NCI-H1105 treated with DMSO at 0.1 percent for 48 hours (cell line): Measurements from ENCODE around the gene CLEC12A.
A peak's percentile ranks its signal among the peaks of the same experiment; 100 is the strongest.
"Not testable (repeated sequence)": the region's sequence is repeated elsewhere in the genome, so short reads cannot be mapped to it uniquely, and the experiment has no call there.

Experiments used
- DNase-seq: peaks from one replicate; lab custom pipeline; 2025; lab: John Stamatoyannopoulos, UW

Gene CLEC12A

DNA sequence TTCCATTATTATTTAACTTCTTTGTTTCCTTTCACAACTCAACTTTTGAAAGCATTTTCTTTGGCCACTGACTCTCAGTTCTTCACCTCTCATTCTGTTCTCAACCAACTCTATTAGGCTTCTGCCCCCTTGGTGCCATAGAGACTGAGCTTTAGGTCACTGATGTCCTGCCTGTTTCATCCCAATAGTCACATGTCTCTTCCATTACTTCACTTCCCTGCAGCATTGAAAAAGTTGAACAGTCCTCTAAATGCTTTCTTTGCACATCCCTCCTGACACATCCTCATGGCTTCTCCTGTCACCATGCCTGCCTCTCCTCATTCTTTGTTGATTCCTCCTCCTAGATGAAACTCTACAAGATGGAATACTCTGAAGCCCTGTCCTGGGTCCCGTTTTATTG, 2.7 kb downstream of the CLEC12A start:
- DNase-seq = no peak

DNA sequence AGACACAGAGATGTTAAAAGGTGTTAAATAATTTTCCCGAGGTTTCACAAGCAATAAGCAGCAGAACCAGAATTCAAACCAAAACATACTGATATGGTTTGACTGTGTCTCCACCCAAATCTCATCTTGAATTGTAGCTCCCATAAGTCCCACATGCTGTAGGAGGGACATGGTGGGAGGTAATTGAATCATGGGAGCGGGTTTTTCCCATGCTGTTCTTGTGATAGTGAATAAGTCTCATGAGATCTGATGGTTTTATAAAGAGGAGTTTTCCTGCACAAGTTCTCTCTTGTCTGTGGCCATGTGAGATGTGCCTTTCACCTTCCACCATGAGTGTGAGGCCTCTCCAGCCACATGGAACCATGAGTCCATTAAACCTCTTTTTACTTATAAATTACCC, 3.5 kb downstream of the CLEC12A start:
- not testable (repeated sequence) for DNase-seq

DNA sequence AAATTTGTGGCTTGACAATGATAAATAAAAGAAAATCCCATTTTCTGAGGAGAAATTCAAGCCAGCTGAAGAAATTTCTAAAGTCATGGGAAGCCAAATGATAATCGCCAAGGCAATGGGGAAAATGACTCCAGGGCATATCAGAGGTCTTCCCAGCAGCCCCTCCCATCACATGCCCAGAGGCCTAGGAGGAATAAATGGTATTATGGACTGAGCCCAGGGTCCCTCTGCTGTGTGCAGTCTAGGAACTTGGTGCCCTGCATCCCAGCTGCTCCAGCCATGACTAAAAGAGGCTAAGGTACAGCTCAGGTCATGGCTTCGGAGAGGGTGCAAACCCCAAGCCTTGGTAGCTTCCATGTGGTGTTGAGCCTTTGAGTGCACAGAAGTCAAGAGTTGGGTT, 4.4 kb downstream of the CLEC12A start:
- DNase-seq = no peak

DNA sequence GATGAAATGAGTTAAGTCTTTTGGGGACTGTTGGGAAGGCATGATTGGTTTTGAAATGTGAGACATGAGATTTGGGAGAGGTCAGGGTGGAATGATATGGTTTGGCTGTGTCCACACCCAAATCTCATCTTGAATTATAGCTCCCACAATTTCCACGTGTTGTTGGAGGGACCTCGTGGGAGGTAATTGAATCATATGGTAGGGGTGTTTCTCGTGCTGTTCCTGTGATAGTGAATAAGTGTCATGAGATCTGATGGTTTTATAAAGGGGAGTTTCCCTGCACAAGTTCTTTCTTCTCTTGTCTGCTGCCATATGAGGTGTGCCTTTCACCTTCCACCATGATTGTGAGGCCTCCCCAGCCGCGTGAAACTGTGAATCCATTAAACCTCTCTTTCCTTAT, 5.4 kb downstream of the CLEC12A start:
- not testable (repeated sequence) for DNase-seq

DNA sequence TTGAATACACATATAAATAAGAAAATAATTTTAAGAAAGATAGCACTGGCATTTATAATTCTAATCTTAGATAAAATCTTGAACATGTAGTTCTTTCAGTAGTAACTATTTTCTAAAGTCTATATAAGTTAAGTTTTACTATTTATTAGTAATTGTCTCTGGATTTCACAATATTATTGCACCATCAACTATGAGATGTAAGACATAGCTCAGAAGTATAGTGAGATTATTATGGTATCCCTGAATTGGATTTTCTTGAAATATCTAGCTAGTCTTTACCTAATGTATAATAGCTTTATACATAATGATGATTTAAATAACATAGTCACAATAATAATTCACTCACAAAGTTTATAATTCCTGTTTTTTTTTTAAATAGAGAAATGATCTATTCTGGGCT, 6.7 kb downstream of the CLEC12A start:
- no peak for DNase-seq

DNA sequence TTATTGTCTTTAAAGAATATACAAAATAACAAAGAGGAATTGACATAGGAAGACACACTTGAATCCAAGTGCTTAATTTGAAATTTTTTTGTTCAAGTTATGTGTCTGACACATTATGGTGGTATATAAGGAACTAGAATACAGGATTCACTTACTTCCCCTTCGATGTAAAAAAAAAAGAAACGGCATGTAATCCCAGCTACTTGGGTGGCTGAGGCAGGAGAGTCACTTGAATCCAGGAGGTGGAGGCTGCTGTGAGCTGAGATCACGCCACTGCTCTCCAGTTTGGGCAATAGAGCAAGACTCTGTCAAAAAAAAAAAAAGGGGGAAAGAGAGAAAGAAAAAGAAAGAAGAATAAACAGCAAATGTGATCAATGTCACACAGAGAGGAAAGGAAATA, 8.9 kb downstream of the CLEC12A start:
- DNase-seq = no peak

DNA sequence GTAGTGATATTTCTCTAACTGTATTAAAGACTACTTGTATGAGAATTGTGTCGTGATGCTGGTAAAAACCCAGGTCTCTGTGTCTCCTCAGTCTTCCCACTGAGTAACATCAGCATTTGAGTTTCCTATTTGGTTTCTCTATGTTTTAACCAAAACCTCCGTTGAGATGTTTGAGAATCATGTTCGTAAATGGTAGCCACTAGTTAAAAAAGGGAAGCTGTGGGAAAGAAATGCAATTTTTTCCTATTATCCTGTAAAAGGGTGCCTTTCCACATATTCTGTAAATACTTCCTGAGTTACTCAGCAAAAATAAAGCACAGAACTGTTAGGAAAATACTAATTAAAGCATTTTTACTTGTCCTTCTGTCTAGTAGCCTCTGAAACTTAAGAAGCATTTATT, 20.7 kb downstream of the CLEC12A start:
- DNase-seq = no peak

DNA sequence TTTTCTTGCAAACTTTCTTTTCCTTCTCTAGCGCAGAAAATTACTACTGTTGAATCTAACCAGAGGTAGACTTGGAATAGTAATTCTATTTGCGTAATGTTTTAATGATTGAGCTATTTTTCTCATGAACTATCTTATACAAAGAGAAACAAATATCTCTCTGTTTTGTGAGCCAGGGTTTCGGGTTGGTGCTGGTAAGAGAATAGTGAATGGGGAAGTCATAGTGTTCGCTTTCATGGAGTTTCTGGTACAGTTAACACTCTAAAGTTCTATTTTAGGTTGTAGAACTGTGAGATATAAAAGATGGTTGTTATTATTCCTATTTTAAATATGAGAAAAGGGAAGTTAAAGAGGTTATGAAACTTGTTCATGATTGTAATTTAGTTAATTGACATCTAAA, 21.1 kb downstream of the CLEC12A start:
- no peak for DNase-seq

DNA sequence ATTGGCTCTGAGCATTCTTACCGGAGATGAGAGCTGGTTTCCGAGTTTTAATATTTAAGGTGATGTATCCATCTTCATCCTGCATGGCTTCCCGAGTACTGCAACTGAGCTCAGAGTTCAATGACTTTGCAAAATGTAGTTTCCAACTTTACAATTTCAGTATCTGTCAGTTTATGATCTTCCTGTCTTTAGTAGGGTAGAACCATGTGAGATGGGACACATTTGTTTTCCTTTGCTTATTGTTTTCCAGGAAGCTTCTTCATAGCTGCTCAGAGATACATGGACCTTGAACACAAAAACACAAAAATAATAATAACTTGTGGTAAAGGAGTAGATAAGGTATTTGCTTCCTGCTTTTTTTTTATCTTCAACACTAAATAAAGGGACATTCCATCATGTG, 27.8 kb downstream of the CLEC12A start, which contains the start of gene CLEC1B:
CLEC1B (minus strand) TSS at position 106 of the 400 bp plus-strand sequence; CDS start at position 85, 21 bp downstream.
- DNase-seq = no peak

DNA sequence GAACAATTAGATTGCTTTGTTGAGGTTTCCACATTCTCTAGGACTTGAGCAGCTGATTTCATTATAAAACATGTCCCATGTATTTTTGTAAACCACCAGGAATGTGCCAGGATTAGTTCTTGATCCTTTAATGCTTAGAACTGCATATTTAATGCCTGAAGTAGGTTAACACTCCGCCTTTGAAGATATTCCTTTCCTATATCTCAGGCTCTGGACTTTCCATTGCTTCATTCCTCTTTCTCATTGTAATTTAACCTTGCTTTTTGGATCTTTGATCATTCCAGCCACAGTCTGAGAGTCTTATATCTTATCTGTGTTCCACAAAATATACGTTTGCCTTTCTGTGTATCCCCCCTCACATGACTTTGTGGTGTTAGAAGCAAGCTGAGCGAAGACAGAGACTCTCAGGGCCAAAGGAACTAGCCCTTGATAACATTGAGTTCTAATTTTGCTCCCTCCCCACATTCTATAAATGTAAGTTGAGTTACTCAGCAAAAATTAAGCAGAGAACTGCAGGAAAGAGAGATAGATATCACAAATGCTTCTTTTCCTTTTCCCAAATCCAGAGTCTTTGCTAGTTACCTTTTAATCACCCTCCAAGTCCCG, 30.1 kb downstream of the CLEC12A start:
- DNase-seq = no peak

DNA sequence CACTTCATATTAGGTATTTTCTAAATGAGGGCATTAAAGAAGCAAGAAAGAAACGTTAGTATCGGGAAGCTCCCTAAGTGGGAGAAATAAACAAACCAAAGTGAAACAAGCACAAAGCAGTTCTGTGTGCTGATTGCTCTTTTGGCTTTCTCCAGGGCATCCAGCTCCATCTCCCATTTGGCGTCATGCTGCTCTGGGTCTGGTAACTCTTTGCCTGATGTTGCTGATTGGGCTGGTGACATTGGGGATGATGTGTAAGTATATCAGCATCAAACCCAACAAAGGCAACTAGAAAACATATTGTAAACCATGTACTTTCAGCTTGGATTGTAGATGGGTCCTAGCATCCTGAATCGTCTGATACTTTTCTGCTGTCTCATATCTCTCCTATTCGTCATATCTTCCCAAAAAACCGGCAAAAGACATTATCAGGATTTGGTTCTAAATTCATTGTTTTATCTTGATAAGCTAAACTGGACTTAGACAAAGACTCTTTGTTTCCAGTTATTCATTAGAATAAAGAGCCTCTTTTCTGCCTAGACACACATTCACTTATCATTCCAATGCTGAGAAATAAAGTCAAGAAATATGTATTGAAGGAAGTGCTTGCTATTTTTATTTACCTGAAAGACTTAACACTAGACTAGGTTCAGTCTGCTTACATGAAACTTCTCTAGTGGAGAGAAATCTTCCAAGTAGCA, 41.6 kb downstream of the CLEC12A start:
- no peak for DNase-seq

DNA sequence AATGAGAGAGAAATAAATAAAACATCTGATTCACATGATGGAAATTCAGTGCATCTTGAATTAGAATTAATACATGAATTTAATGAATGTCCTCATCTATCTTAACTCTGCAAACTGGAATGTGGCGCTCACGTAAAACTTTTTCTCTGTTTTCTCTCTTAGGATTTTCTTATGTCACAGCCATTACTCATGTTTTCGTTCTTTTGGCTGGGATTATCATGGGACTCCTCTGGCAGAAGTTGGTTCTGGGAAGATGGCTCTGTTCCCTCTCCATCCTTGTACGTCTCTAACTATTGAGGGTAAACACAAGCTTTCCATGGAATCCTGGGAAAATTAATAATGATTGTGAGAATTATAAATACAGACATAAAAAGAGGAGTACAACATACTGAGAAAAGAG, 44.2 kb downstream of the CLEC12A start:
- no peak for DNase-seq

DNA sequence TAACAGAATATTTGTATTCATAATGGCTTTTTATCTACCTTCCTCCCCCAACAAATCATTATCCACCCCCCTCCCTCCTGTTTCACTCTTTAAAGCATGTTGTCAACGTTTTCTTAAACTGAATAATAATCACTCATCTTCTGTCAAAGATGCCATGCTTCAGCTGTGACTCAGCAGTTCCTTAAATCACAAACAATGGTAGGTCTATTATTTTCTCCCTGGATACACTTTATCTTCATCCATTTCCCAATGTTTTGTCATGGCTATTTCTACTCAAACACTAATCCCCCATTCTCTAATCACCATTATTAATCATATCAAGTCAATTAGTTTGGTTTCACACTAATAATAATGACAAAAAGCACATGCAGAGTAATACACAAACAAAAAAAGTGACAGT, 45.7 kb downstream of the CLEC12A start:
- DNase-seq = no peak

DNA sequence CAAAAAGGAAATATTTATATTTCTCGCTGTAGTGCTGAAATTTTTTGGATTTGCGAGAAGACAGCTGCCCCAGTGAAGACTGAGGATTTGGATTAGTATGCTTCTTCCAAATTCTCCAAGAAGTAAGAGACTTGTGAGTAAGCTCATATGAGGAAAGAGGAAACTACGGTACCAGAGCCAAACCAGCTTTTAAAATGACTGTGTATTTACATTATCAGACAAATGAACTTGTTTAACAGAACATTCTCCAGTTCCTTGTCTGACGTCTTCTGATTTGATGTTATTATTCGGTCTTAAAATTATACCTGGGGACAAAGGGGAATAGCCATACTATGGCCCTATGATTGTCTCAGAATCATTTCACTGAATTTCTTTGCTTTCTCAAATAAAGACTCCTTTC, 47.2 kb downstream of the CLEC12A start:
- DNase-seq = no peak

DNA sequence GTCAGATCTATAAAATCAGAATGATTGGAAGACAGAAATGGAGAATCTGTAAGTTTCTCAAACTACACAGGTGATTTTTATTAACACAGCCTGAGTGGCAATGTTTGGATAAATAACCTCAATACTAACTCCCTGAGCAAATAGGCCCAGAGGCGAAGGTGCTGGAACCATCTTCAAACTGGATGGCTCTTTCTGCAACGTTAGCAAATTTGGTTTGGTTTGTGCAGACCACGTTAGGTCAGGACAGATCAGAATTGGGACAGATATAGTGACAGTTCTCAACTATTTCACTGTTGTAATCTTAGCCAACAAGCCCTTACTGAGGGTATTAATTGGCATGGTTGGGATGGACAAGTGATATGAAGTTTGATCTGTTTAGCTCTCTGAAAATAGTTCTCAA, 50.1 kb downstream of the CLEC12A start:
- no peak for DNase-seq

DNA sequence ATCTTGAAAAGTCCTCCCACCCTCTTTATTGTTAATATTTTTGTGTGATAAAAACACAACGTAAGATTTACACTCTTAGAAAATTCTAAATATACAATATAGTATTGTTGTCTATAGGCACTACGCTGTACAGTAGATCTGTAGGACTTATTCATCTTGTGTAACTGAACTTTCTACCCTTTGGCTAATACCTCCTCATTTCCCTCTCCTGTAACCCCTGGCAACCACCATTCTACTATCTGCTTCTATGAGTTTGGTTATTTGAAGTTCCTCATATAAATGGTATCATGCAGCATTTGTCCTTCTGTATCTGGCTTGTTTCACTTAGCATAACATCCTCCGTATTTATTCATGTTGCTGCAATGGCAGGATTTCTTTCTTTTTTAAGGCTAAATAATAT, 54.0 kb downstream of the CLEC12A start:
- no peak for DNase-seq

DNA sequence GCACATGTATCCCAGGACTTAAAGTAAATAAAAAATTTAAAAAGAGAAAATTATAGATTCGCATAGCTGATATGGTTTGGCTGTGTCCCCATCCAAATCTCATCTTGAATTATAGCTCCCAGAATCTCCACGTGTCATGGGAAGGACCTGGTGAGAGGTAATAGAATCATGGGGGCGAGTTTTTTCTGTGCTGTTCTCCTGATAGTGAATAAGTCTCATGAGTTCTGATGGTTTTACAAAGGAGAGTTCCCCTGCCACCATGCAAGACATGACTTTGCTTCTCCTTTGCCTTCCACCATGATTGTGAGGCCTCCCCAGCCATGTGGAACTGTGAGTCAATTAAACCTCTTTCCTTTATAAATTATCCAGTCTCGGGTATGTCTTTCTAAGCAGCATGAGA, 55.5 kb downstream of the CLEC12A start:
- DNase-seq = not testable (repeated sequence)

DNA sequence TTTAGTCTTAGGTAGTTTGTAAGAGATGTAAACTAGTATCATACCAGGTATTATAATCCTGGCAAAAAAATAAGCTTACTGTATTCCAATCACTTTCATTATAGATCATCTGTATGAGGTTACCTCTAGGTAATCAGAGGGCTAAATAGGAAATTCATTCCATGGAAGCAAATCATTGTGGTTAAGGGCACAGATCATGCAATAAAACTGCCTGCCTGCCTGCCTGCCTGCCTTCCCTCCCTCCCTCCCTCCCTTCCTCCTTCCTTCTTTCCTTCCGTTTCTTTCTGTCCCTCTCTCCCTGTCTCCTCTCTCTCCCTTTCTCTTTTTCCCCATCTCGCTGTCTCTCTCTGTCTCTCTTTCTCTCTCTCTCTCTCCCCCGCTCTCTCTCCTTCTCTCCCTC, 56.1 kb downstream of the CLEC12A start:
- DNase-seq = no peak

DNA sequence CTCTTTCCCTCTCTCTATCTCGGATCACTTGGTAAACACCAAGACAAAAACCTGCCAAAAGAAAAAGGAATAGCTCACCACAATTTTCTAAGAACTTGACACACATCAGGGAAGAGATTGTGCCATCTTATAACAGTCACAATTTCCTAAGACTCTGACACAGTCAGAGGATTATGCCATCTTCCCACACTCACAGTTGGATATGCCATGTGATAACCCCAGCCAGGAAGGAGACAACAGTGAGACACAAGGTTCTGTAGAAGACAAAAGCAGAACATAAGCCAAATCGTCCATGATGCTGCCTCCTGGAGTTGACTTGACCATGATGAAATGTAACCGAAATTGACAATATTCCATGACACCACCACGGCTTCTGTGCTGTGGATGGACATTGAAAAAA, 56.5 kb downstream of the CLEC12A start:
- no peak for DNase-seq

DNA sequence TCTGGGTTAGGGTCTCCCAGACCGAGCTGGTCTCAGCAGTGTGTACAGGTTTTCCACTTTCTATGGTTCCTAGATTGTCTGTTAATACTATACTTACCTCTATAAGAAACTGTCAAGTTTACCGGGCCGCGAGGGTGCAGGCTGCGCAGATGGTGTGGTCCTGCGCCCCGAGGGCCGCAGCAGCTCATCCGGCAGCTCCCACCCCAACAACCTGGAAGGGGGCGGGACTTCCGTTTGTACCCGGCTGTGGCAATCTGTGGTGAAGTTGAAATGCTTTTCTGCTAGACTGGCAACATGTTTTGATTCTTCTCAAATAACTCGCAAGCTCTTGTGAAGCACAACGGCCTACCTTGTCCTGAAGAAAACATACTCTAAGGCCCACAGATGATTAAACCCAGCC, 59.2 kb downstream of the CLEC12A start, which contains the start of gene CLEC9A:
CLEC9A (plus strand) TSS at position 237 of the 400 bp plus-strand sequence. CDS start 22,006 bp downstream, outside the sequence.
- no peak for DNase-seq

DNA sequence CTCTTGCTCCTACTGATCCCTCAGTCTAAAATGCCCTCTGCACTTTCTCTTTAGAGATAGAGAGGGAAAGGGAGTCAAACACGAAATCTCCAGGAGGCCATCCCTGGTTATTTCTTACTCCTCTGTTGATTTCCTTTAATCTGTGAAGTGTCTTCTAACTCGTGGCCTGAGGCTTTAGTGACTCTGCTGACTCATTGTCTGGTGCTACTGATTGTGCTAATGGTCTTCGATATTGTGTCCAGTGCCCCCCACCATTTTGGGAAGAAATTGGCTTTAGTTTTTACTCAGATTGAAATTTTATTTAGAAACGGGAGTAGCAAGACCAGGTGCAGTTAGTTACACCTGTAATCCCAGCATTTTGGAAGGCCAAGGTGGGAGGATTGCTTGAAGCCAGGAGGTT, 60.1 kb downstream of the CLEC12A start:
- no peak for DNase-seq

DNA sequence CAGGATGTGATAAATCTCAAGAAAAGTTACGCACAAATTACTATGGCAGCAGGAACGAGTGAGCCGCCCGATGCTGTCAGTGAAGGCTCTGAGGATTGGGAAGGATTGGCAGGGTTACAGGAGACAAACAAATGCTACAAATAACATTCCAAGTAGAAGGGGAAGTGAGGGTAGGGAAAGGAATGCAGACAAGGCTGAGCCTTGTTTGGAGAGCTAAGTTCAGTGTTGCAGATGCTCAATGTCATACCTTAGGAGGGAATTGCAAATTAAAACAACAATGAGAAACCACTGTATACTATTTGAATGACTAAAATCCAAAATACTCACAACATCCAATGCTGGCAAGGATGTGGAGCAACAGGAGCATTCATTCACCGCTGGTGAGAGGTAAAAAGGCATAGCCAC, 60.6 kb downstream of the CLEC12A start:
- DNase-seq = no peak

DNA sequence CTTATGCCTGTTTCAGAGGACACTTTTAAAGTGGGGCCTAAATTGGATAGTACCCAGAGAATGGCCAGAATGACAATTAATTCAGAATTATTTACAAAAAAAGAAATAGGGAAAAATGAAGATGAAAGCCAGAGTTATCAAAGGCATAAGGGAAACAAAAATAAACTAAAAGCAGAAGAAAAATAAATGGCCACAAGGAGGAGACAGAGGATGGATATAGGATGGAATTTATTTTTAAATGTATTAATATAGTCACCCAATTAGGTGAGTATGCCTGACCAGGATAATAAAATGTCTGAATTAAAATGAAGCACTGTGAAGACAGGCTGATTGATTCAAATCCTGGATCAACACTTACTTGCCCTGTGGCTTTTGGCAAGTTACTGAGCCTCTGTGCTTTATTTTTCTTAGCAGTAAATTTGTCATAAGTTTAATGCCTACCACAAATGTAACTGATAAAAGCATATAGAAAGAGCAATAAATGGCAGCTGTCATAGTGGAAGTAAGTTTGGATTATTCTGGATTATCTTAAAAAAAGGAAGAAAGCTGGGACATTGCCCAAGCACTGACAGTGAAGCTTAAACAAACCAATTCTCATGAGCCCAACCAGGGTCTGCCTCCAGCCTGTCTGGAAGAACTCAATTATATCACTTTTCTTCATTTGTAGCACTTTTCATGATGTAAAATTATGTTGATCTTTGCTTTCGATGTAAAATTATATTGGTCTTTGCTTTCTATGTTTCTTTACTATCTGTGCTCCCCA, 62.8 kb downstream of the CLEC12A start:
- DNase-seq = peak; percentile 24
